ENCODE results near the gene TOLLIP.
"Not testable (repeated sequence)": the region's sequence is repeated elsewhere in the genome, so short reads cannot be mapped to it uniquely, and the experiment has no call there.

Gene TOLLIP

DNA sequence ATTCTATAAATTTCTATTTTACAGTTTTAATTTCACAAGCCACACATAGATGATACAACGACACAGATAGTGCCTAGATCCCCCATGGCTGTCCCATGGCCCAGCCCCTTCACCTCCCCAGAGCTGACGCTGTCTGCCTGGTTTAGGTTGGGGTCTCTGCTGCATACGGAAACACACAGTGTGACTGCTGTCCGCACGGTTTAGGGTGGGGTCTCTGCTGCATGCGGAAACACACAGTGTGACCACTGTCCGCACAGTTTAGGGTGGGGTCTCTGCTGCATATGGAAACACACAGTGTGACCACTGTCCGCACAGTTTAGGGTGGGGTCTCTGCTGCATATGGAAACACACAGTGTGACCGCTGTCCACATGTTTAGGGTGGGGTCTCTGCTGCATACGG, 31.8 kb upstream of the TOLLIP start:
- H3K4me1 ChIP-seq (ENCODE audit: control insufficient read depth, low read depth, low read length); H3K4me2 ChIP-seq (ENCODE audit: low read length); H4K5ac ChIP-seq (ENCODE audit: low read length); H3K18ac ChIP-seq (ENCODE audit: low read length); H3K27me3 ChIP-seq (ENCODE audit: insufficient read depth, low read length, poor library complexity); H3K27ac ChIP-seq (ENCODE audit: low read depth, low read length); H3K23ac ChIP-seq (ENCODE audit: low read length); H3K79me2 ChIP-seq (ENCODE audit: control insufficient read depth, insufficient read depth, low read length); H2AK5ac ChIP-seq (ENCODE audit: low read length); H2BK5ac ChIP-seq (ENCODE audit: low read length); H3K9ac ChIP-seq (ENCODE audit: low read length); H3K79me1 ChIP-seq (ENCODE audit: low read length); H2BK15ac ChIP-seq (replicated peaks; ENCODE audit: low read depth); H2BK120ac ChIP-seq (ENCODE audit: low read depth, low read length); DNase-seq; H3K56ac ChIP-seq (ENCODE audit: low read length); H3K36me3 ChIP-seq (ENCODE audit: control insufficient read depth, insufficient read depth, low read length); H3K4ac ChIP-seq (ENCODE audit: low read depth, low read length); H4K8ac ChIP-seq (ENCODE audit: low read depth, low read length); H3K4me3 ChIP-seq (ENCODE audit: low read length): not testable (repeated sequence)
- WGBS (ENCODE audit: extremely low coverage, insufficient coverage, low lambda C conversion rate): no CpG with 5 or more reads among the region's 10 CpGs

DNA sequence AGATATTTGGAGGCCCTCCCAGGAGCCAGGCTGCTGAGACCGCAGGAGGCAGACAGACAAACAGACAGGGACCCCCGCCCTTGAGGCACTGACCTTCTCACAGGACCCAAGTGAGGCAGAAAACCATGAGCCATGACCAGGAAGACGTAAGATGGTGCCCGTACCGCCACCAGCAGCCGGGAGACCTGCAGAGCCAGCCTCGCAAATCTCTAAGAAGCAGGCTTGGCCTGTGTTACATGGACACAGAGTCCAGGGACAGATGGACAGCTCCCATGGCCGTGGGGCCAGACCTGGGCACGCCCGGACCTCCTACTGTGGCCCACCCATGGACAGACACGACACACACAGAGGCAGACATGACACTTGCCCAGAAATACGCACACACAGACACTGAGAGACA, 30.7 kb upstream of the TOLLIP start:
- Histone ChIP-seq H4K5ac (ENCODE audit: low read length) (no peak overlapping the region), H3K4me3 (ENCODE audit: low read length) (no peak overlapping the region), H3K4me1 (ENCODE audit: control insufficient read depth, low read depth, low read length) (peaks cover 5% of the 10 kb centered on the region), H3K79me1 (ENCODE audit: low read length) (no peaks in the 10 kb centered on the region), H3K18ac (ENCODE audit: low read length) (no peak overlapping the region), H2BK5ac (ENCODE audit: low read length) (no peak overlapping the region), H3K56ac (ENCODE audit: low read length) (no peak overlapping the region), H3K9ac (ENCODE audit: low read length) (no peak overlapping the region), H2AK5ac (ENCODE audit: low read length) (no peak overlapping the region), H2BK120ac (ENCODE audit: low read depth, low read length) (no peak overlapping the region), H4K8ac (ENCODE audit: low read depth, low read length) (no peak overlapping the region), H3K4me2 (ENCODE audit: low read length) (no peak overlapping the region), H3K23ac (ENCODE audit: low read length) (no peak overlapping the region), H3K4ac (ENCODE audit: low read depth, low read length) (no peak overlapping the region), H3K79me2 (ENCODE audit: control insufficient read depth, insufficient read depth, low read length) (no peaks in the 10 kb centered on the region), H3K36me3 (ENCODE audit: control insufficient read depth, insufficient read depth, low read length) (no peaks in the 10 kb centered on the region), H3K27me3 (ENCODE audit: insufficient read depth, low read length, poor library complexity) (peaks cover 2% of the 10 kb centered on the region), H3K27ac (ENCODE audit: low read depth, low read length) (no peak overlapping the region), H2BK15ac (replicated peaks; ENCODE audit: low read depth) (no peak overlapping the region)
- WGBS (ENCODE audit: extremely low coverage, insufficient coverage, low lambda C conversion rate): no CpG with 5 or more reads among the region's 12 CpGs
- DNase-seq: no peak

DNA sequence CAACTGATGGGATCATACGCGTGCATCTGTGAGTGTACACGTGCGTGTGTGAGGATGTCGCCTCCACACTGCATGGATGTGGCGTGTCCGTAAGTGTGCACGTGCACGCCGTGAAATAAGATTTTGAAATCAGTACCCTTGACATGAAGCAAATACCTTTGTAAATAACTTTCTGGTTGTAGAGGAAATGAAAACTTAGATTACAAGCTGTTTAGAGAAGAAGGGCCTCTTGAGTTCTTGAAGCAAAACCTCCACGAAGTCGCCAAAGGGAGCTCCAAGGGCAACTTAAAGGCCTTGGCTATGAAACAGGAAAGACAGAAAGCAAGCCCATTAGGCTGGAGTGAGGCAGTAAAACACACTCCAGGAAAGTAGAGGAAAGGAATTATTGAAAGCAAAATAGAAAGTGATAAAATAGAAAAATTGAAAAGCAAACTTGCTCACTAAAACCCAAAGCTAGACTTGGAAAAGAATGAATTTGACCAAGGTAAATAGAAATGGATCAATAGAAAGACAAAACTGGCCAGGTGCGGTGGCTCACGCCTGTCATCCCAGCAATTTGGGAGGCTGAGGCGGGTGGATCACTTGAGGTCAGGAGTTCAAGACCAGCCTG, 29.7 kb upstream of the TOLLIP start:
- no peaks in the 10 kb centered on the region for H3K79me2 ChIP-seq (ENCODE audit: control insufficient read depth, insufficient read depth, low read length)
- H3K4me3 ChIP-seq (ENCODE audit: low read length): no peak overlapping the region
- H3K23ac ChIP-seq (ENCODE audit: low read length): no peak overlapping the region
- H3K27ac ChIP-seq (ENCODE audit: low read depth, low read length): no peak overlapping the region
- no peak overlapping the region for H3K56ac ChIP-seq (ENCODE audit: low read length)
- no peaks in the 10 kb centered on the region for H3K36me3 ChIP-seq (ENCODE audit: control insufficient read depth, insufficient read depth, low read length)
- no peak for DNase-seq
- H4K5ac ChIP-seq (ENCODE audit: low read length): no peak overlapping the region
- H2AK5ac ChIP-seq (ENCODE audit: low read length): no peak overlapping the region
- H3K4me1 ChIP-seq (ENCODE audit: control insufficient read depth, low read depth, low read length): peaks cover 5% of the 10 kb centered on the region
- H2BK15ac ChIP-seq (replicated peaks; ENCODE audit: low read depth): no peak overlapping the region
- no peak overlapping the region for H3K18ac ChIP-seq (ENCODE audit: low read length)
- no peak overlapping the region for H2BK120ac ChIP-seq (ENCODE audit: low read depth, low read length)
- H3K4ac ChIP-seq (ENCODE audit: low read depth, low read length): no peak overlapping the region
- H3K9ac ChIP-seq (ENCODE audit: low read length): no peak overlapping the region
- peaks cover 2% of the 10 kb centered on the region for H3K27me3 ChIP-seq (ENCODE audit: insufficient read depth, low read length, poor library complexity)
- H3K79me1 ChIP-seq (ENCODE audit: low read length): no peaks in the 10 kb centered on the region
- no peak overlapping the region for H4K8ac ChIP-seq (ENCODE audit: low read depth, low read length)
- H3K4me2 ChIP-seq (ENCODE audit: low read length): no peak overlapping the region
- no peak overlapping the region for H2BK5ac ChIP-seq (ENCODE audit: low read length)
- no CpG with 5 or more reads among the region's 15 CpGs for WGBS (ENCODE audit: extremely low coverage, insufficient coverage, low lambda C conversion rate)

DNA sequence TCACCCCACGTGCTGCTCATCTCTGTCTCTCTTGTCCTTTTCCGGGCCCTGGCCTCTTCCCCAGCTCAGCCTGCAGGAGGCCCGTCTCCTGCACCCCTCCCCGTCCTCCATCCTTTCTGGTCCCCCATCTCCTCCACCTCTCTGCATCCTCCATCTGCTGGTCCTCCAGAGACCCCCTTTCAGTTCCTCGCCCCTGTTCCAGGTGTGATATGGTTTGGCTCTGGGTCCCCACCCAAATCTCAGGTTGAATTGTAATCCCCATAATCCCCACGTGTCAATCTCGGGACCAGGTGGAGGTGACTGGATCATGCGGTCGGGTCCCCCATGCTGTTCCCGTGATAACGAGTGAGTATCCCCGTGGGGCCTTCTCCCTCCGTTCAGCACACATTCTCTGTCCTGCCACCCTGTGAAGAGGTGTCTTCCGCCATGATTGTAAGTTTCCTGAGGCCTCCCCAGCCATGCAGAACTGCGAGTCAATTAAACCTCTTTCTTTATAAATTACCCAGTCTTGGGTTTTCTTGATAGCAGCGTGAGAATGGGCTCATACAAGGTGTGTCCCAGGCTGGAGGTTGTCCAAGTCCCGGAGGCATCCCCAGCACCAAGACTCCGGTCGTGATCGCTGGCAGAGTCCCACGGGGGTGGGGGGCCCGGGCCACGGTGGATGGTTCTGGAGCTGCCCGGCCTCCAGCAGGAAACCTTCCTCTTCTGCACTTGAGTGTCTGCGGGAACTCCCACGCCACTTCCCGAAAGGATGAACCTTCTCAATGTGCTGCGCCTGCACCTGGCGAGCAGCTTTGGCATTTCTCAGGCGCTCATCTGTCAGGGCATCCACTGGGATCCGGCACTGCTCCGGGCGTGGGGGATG, 29.0 kb upstream of the TOLLIP start:
- Histone ChIP-seq H3K27me3 (ENCODE audit: insufficient read depth, low read length, poor library complexity) (peaks cover 2% of the 10 kb centered on the region), H3K23ac (ENCODE audit: low read length) (no peak overlapping the region), H2AK5ac (ENCODE audit: low read length) (no peak overlapping the region), H3K4ac (ENCODE audit: low read depth, low read length) (no peak overlapping the region), H3K79me2 (ENCODE audit: control insufficient read depth, insufficient read depth, low read length) (no peaks in the 10 kb centered on the region), H2BK120ac (ENCODE audit: low read depth, low read length) (no peak overlapping the region), H3K79me1 (ENCODE audit: low read length) (no peaks in the 10 kb centered on the region), H3K4me1 (ENCODE audit: control insufficient read depth, low read depth, low read length) (peaks cover 5% of the 10 kb centered on the region), H3K27ac (ENCODE audit: low read depth, low read length) (no peak overlapping the region), H2BK5ac (ENCODE audit: low read length) (no peak overlapping the region), H3K56ac (ENCODE audit: low read length) (no peak overlapping the region), H3K36me3 (ENCODE audit: control insufficient read depth, insufficient read depth, low read length) (no peaks in the 10 kb centered on the region), H3K9ac (ENCODE audit: low read length) (no peak overlapping the region), H4K8ac (ENCODE audit: low read depth, low read length) (no peak overlapping the region), H4K5ac (ENCODE audit: low read length) (no peak overlapping the region), H3K4me2 (ENCODE audit: low read length) (no peak overlapping the region), H3K18ac (ENCODE audit: low read length) (no peak overlapping the region), H3K4me3 (ENCODE audit: low read length) (no peak overlapping the region), H2BK15ac (replicated peaks; ENCODE audit: low read depth) (no peak overlapping the region)
- DNase-seq: no peak
- no CpG with 5 or more reads among the region's 33 CpGs for WGBS (ENCODE audit: extremely low coverage, insufficient coverage, low lambda C conversion rate)

DNA sequence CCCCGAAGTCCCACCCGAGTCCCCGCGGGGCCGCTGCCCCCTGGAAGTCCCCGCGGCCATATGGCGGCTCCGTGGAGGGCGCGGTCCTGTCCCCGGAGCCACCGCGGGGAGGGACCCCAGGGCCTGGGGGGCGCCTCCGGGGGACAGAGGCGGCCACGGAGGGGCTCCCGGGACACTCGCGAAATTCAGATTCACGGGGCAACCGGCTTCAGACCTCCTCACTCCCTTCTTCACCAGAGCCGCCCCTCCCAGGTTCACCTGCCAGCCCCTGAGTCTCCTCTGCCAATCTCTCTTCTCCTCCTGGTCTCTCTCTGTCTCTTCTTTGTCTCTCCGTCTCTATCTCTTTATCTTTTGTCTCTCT, 28.2 kb upstream of the TOLLIP start:
- H3K9ac ChIP-seq (ENCODE audit: low read length): no peak overlapping the region
- no CpG with 5 or more reads among the region's 25 CpGs for WGBS (ENCODE audit: extremely low coverage, insufficient coverage, low lambda C conversion rate)
- H3K4me3 ChIP-seq (ENCODE audit: low read length): no peak overlapping the region
- no peak overlapping the region for H4K5ac ChIP-seq (ENCODE audit: low read length)
- no peaks in the 10 kb centered on the region for H3K79me1 ChIP-seq (ENCODE audit: low read length)
- H3K56ac ChIP-seq (ENCODE audit: low read length): no peak overlapping the region
- no peak overlapping the region for H2AK5ac ChIP-seq (ENCODE audit: low read length)
- no peak overlapping the region for H4K8ac ChIP-seq (ENCODE audit: low read depth, low read length)
- DNase-seq: no peak
- H3K18ac ChIP-seq (ENCODE audit: low read length): no peak overlapping the region
- no peak overlapping the region for H2BK15ac ChIP-seq (replicated peaks; ENCODE audit: low read depth)
- H3K27me3 ChIP-seq (ENCODE audit: insufficient read depth, low read length, poor library complexity): peaks cover 2% of the 10 kb centered on the region
- no peak overlapping the region for H2BK120ac ChIP-seq (ENCODE audit: low read depth, low read length)
- H3K4ac ChIP-seq (ENCODE audit: low read depth, low read length): no peak overlapping the region
- peaks cover 5% of the 10 kb centered on the region for H3K4me1 ChIP-seq (ENCODE audit: control insufficient read depth, low read depth, low read length)
- H3K4me2 ChIP-seq (ENCODE audit: low read length): no peak overlapping the region
- no peak overlapping the region for H3K23ac ChIP-seq (ENCODE audit: low read length)
- H2BK5ac ChIP-seq (ENCODE audit: low read length): no peak overlapping the region
- H3K79me2 ChIP-seq (ENCODE audit: control insufficient read depth, insufficient read depth, low read length): no peaks in the 10 kb centered on the region
- H3K27ac ChIP-seq (ENCODE audit: low read depth, low read length): no peak overlapping the region
- H3K36me3 ChIP-seq (ENCODE audit: control insufficient read depth, insufficient read depth, low read length): no peaks in the 10 kb centered on the region

Measured in mesendoderm (in vitro differentiated cells).